HG03520 (cell line): ENCODE results near the gene ZBTB11.
"Not testable (repeated sequence)": the region's sequence is repeated elsewhere in the genome, so short reads cannot be mapped to it uniquely, and the experiment has no call there.

Experiments
- ATAC-seq: cut with Tn5 transposase; IDR thresholded peaks from one replicate; pipeline ENCODE4 v1.9.1; 2021; ENCODE audit warnings: mild to moderate bottlenecking, moderate library complexity; ENCODE audit not compliant: unreplicated experiment

The ZBTB11 gene

GRCh38 chr3:101676765-101677435 is at the start of gene ZBTB11:
TSS of gene ZBTB11 (minus strand) at chr3:101677132. CDS start at chr3:101676914, 218 bp downstream.
- peak; percentile 63 for ATAC-seq

GRCh38 chr3:101725890-101726275 is 49.0 kb upstream of the ZBTB11 start:
- ATAC-seq, result no peak

GRCh38 chr3:101725194-101725889 is 48.4 kb upstream of the ZBTB11 start:
- peak; percentile 12 for ATAC-seq

- peak; percentile 86 for ATAC-seq
Measured at GRCh38 chr3:101724329-101725193, 47.6 kb upstream of the ZBTB11 start, which contains the start of gene CEP97. TSS of gene CEP97 (plus strand) at chr3:101724614. CDS start at chr3:101724677, 63 bp downstream.

GRCh38 chr3:101722394-101723173 is 45.7 kb upstream of the ZBTB11 start:
- ATAC-seq, result peak; percentile 50

GRCh38 chr3:101720851-101721840 is 44.2 kb upstream of the ZBTB11 start:
- no peak for ATAC-seq

GRCh38 chr3:101719604-101720185 is 42.8 kb upstream of the ZBTB11 start:
- ATAC-seq, result no peak

GRCh38 chr3:101718455-101718854 is 41.5 kb upstream of the ZBTB11 start:
- ATAC-seq, result no peak

- no peak for ATAC-seq
Measured at GRCh38 chr3:101709126-101709525, 32.2 kb upstream of the ZBTB11 start.

- ATAC-seq, result not testable (repeated sequence)
Measured at GRCh38 chr3:101704639-101705038, 27.7 kb upstream of the ZBTB11 start.

- ATAC-seq, result no peak
Measured at GRCh38 chr3:101703169-101703568, 26.2 kb upstream of the ZBTB11 start.

GRCh38 chr3:101702726-101703125 is 25.8 kb upstream of the ZBTB11 start:
- no peak for ATAC-seq

GRCh38 chr3:101701696-101702634 is 25.0 kb upstream of the ZBTB11 start:
- ATAC-seq, result peak; percentile 5

GRCh38 chr3:101695779-101696372 is 18.9 kb upstream of the ZBTB11 start:
- no peak for ATAC-seq

- ATAC-seq, result not testable (repeated sequence)
Measured at GRCh38 chr3:101694836-101695235, 17.9 kb upstream of the ZBTB11 start.

- ATAC-seq, result peak; percentile 92
Measured at GRCh38 chr3:101693540-101693939, 16.6 kb upstream of the ZBTB11 start.
